MCF 10A (cell line): ENCODE measurements around the gene PACRG. TPM values are rescaled to one million over a fixed set of nuclear protein-coding genes. Genes with fewer than 3 reads are reported as not detected.

Experiments used
- BruUV-seq: library from RNA; stranded (reverse); fragments of 400-500 nt; replicated peaks from 2 replicates; lab custom pipeline; 2021; lab: Mats Ljungman, UMichigan
- CTCF ChIA-PET: fragments of 300-600 bp; sonication (Branson Sonifier 250); formaldehyde crosslinking; extraction: SDS; loops from one replicate; lab custom pipeline; 2021; ENCODE audit warnings: antibody characterized with exemption, inconsistent platforms; lab: Yijun Ruan, JAX
- POLR2A ChIA-PET: fragments of 300-600, 350-650 bp; sonication (Branson Sonifier 250); formaldehyde crosslinking; extraction: SDS; loops from one replicate; lab custom pipeline; 2020; ENCODE audit warnings: antibody characterized with exemption, inconsistent platforms; lab: Yijun Ruan, JAX
- DNase-seq: peaks from one replicate; pipeline ENCODE4 v3.0.0-alpha.2; 2018; ENCODE audit not compliant: unreplicated experiment
- H3K27ac Mint-ChIP-seq: one replicate; pipeline ENCODE4 v1.8.0; 2022; ENCODE audit warnings: mild to moderate bottlenecking, low read depth, mixed read lengths; ENCODE audit not compliant: unreplicated experiment
- H3K27me3 Mint-ChIP-seq: one replicate; pipeline ENCODE4 v1.8.0; 2022; ENCODE audit warnings: mixed read lengths; ENCODE audit not compliant: insufficient read depth, unreplicated experiment
- H3K36me3 Mint-ChIP-seq: one replicate; pipeline ENCODE4 v1.8.0; 2022; ENCODE audit warnings: mild to moderate bottlenecking, moderate library complexity, mixed read lengths; ENCODE audit not compliant: insufficient read depth, unreplicated experiment
- H3K4me1 Mint-ChIP-seq: one replicate; pipeline ENCODE4 v1.8.0; 2022; ENCODE audit warnings: mixed read lengths; ENCODE audit not compliant: insufficient read depth, unreplicated experiment
- H3K4me3 Mint-ChIP-seq: one replicate; pipeline ENCODE4 v1.8.0; 2022; ENCODE audit warnings: mild to moderate bottlenecking, moderate library complexity, mixed read lengths; ENCODE audit not compliant: unreplicated experiment
- H3K9me3 Mint-ChIP-seq: one replicate; pipeline ENCODE4 v1.8.0; 2022; ENCODE audit warnings: mixed read lengths; ENCODE audit not compliant: unreplicated experiment
- CTCF ChIP-seq: fragments of 200-600 bp; IDR thresholded peaks from one replicate; pipeline ENCODE4 v1.8.0; 2022; ENCODE audit warnings: antibody characterized with exemption, mild to moderate bottlenecking; ENCODE audit not compliant: unreplicated experiment
- intact Hi-C: fragments of 100-400 bp; cut with micrococcal nuclease; formaldehyde crosslinking; loops from 2 replicates; pipeline ENCODE4 v1.14.1; 2022
- total RNA-seq: library from RNA; stranded (reverse); gene quantifications from 2 replicates; pipeline ENCODE4 v1.2.3, GENCODE V29; 2022

PACRG gene
- total RNA-seq, 1 experiment from 2014 or later = not detected

DNA sequence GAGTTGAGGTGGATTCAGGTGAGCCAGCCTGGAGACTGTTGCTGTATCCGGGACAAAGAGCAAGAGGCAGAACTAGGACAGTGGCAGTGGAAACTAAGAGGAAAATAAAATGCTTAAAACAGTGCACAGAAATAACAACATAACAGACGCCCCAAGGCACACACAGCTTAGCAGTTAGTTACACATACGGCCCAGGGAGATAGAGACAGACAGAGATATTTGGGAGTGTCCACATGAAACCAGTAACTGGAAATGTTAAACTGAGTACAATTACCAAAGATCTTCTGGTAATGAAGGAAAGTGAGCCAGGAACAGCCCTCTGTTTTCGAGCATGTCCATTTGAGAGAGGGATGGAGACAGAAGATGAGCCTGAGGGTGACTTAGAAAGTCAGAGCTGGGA, 449.2 kb downstream of the PACRG start:
- ChIA-PET CTCF (interaction anchor here (0.7 to 1.6 kb wide), 2 partner anchors 12 to 155 kb away, joined by 3 to 4 read pairs; no protein-coding TSS in a partner anchor), POLR2A (interaction anchor here (0.6 kb wide), 1 partner anchor 276 kb away, joined by 3 read pairs; no protein-coding TSS in a partner anchor)
- H3K4me1 Mint-ChIP-seq = no peaks in the 10 kb centered on the region
- no peak for TF ChIP-seq CTCF
- no peak for DNase-seq
- no peaks in the 10 kb centered on the region for H3K9me3 Mint-ChIP-seq
- no peak overlapping the region for H3K4me3 Mint-ChIP-seq
- BruUV-seq = no TSS peak
- H3K36me3 Mint-ChIP-seq = no peaks in the 10 kb centered on the region
- H3K27ac Mint-ChIP-seq = no peak overlapping the region
- H3K27me3 Mint-ChIP-seq = no peaks in the 10 kb centered on the region
- intact Hi-C loops = no loop called here

DNA sequence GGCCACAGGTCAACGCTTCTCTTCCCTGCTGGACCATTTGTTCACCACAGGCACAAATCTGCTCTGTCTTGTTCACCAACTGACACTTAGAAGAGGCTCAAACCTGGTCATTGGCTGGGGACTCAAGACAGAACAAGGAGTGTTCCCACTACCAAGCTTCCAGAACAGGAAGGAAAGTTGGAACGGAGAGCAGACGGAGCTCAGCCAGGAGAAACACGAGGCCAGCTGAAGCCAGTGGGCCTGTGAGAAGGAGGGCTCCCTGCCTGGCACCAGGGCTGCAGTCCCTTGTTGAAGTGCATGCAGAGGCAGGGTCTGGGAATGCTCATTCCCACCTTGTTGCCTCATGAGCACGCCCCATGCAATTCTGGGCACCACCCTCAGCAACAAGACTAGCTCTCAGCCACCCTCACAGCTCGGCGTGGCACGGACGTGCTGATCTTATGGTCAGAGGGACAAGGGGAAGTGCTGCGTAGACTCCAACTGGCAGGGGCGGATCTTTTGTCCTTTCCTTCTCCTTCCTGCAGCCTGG, 450.2 kb downstream of the PACRG start:
- ChIA-PET CTCF (interaction anchor here (0.6 to 2.0 kb wide), 3 partner anchors 8 to 1559 kb away, joined by 4 to 8 read pairs (median 4); no protein-coding TSS in a partner anchor), POLR2A (interaction anchor here (0.6 kb wide), 1 partner anchor 275 kb away, joined by 3 read pairs; no protein-coding TSS in a partner anchor)
- Mint-ChIP-seq H3K4me3 (no peak overlapping the region), H3K9me3 (no peaks in the 10 kb centered on the region), H3K27ac (no peak overlapping the region), H3K27me3 (no peaks in the 10 kb centered on the region), H3K4me1 (no peaks in the 10 kb centered on the region), H3K36me3 (no peaks in the 10 kb centered on the region)
- no peak for DNase-seq
- TF ChIP-seq CTCF = no peak
- intact Hi-C loops = no loop called here
- BruUV-seq = no TSS peak

DNA sequence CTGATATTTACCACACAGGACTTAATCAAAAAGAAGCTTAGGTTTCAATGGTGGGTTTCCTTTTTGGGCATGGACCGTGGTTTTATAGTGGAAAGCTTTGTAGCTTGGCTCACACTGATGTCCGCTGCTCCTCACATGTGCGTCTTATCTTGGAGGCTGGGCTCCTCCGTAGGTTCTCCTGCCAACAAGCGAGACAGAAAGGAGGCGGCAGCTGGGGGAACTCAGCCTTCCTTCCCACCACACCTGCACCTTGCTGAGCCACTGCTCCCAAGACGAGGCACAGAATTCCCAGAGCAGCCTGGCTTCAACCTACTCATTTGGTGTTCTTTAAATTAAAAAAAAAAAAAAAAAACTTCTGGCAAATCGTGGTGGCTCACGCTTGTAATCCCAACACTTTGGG, 451.3 kb downstream of the PACRG start:
- TF ChIP-seq CTCF = no peak
- H3K9me3 Mint-ChIP-seq = no peaks in the 10 kb centered on the region
- no peaks in the 10 kb centered on the region for H3K36me3 Mint-ChIP-seq
- no peak overlapping the region for H3K4me3 Mint-ChIP-seq
- BruUV-seq = no TSS peak
- no peaks in the 10 kb centered on the region for H3K4me1 Mint-ChIP-seq
- H3K27ac Mint-ChIP-seq = no peak overlapping the region
- intact Hi-C loops = no loop called here
- CTCF ChIA-PET = interaction anchor here (0.6 to 2.0 kb wide), 4 partner anchors 9 to 91 kb away, joined by 3 to 8 read pairs (median 4); no protein-coding TSS in a partner anchor
- H3K27me3 Mint-ChIP-seq = no peaks in the 10 kb centered on the region
- POLR2A ChIA-PET = no interaction called here
- DNase-seq = no peak

DNA sequence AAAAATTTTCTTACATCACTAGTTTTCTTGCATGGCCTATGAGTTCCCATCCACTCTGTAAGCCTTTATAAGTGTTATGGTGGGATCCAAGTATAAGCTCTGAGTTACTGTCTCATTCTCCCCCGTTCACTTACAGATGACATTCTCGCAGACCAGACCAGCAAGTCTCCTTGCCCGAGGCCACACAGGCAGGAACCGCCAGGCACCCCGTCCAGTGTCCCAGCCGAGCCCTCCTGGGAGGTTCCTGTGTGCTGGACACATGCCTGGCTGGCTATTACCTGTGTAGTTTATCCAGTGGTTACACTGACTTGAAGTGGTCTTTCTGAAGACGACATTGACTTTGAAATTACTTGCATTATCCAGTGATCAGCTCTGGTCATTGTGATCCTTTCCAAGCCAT, 451.9 kb downstream of the PACRG start:
- no peak for DNase-seq
- Mint-ChIP-seq H3K27me3 (no peaks in the 10 kb centered on the region), H3K4me3 (no peak overlapping the region), H3K4me1 (no peaks in the 10 kb centered on the region), H3K9me3 (no peaks in the 10 kb centered on the region), H3K27ac (no peak overlapping the region), H3K36me3 (no peaks in the 10 kb centered on the region)
- CTCF ChIA-PET = interaction anchor here (0.6 to 2.0 kb wide), 6 partner anchors 9 to 1741 kb away, joined by 3 to 8 read pairs (median 3); no protein-coding TSS in a partner anchor
- no peak for TF ChIP-seq CTCF
- POLR2A ChIA-PET = interaction anchor here (0.5 kb wide), 1 partner anchor 236 kb away, joined by 4 read pairs; no protein-coding TSS in a partner anchor
- no TSS peak for BruUV-seq
- intact Hi-C loops = loop anchor here (5.0 kb wide), 1 partner anchor 322 kb away; no protein-coding TSS in a partner anchor
